ENCODE results near the gene CDK14. TPM values are rescaled to one million over a fixed set of nuclear protein-coding genes. Genes with fewer than 3 reads are reported as not detected.

Gene CDK14
- total and polyA plus RNA-seq, 2 of the 8 experiments (the other 6 are each of a cell fraction or from before 2014, with no cell fraction given) = 5.5 to 47.3 TPM

DNA sequence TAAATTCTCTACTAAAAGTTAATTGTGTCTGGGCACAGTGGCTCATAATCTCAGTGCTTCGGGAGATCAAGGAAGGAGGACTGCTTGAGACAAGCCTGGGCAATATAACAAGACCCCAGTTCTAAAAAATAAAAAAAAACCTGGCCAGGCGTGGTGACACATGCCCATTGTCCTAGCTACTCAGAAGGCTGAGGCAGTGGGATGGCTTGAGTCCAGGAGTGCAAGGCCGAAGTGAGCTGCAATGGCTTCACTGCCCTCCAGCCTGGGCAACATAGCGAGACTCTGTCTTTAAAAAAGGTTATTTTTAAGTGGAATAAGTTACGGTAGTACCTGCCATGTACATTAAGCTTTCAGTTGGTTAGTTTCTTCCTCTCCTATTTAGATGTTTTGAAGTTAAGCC lies 28.9 kb downstream of the CDK14 start:
- no peak overlapping the region for H3K9ac ChIP-seq (replicated peaks in 1 of 4; ENCODE audit: extremely low read depth in 1 of 4, low read depth in 3 of 4, low read length in 3 of 4)
- H3K23me2 ChIP-seq (ENCODE audit: low read depth, low read length) = no peaks in the 10 kb centered on the region
- WGBS, 2 experiments (ENCODE audit: extremely low coverage in 1 of 2, insufficient coverage in 1 of 2, insufficient read length in 1 of 2, insufficient replicate concordance in 2 of 2, low coverage in 1 of 2, low lambda C conversion rate in 2 of 2, missing lambda C conversion rate in 1 of 2) = 93% methylated on average over 5 of the region's 5 CpGs; no CpG with 5 or more reads in 1 of the 2 experiments
- H3K4me1 ChIP-seq (replicated peaks in 1 of 4; ENCODE audit: control insufficient read depth in 3 of 4, insufficient read depth in 4 of 4, low read length in 3 of 4) = peaks cover 0 to 24% (median 12%) of the 10 kb centered on the region in 4 experiments; a peak in 4 of 7 replicates
- no peaks in the 10 kb centered on the region for H3K36me3 ChIP-seq (ENCODE audit: control insufficient read depth in 2 of 4, insufficient read depth in 4 of 4, low read length in 3 of 4)
- H2AK5ac ChIP-seq (ENCODE audit: low read depth, low read length) = no peak overlapping the region; the same call in 1 of the 2 replicates
- H3K4me3 ChIP-seq (ENCODE audit: extremely low read depth in 1 of 4, insufficient read depth in 2 of 4, low read depth in 3 of 4, low read length in 4 of 4) = no peak overlapping the region
- H2BK20ac ChIP-seq (ENCODE audit: low read length) = no peak overlapping the region
- H3K4ac ChIP-seq (replicated peaks; ENCODE audit: insufficient read length, low read depth, low read length) = no peak overlapping the region
- H4K8ac ChIP-seq (ENCODE audit: extremely low read depth, insufficient read depth, low read length) = no peak overlapping the region; the same call in 1 of the 2 replicates
- peaks cover 0 to 8% (median 2%) of the 10 kb centered on the region in 4 experiments; a peak in 3 of 7 replicates for H3K27me3 ChIP-seq (replicated peaks in 1 of 4; ENCODE audit: control insufficient read depth in 3 of 4, extremely low read depth in 1 of 4, insufficient read depth in 3 of 4, low read length in 3 of 4)
- peak overlapping the region; percentile 98; the same call in 1 of the 2 replicates for H2BK12ac ChIP-seq (ENCODE audit: low read depth, low read length)
- H3K27ac ChIP-seq (ENCODE audit: low read depth, low read length) = no peak overlapping the region
- DNase-seq (ENCODE audit: low read depth in 1 of 2, low spot score in 2 of 2) (no peak), FAIRE-seq (no peak)
- no peaks in the 10 kb centered on the region for H3K79me1 ChIP-seq (ENCODE audit: low read depth, low read length)
- 0 out of 4 replicates have a peak overlapping the region, but pooled peaks of 1 of the 2 experiments have one; percentile 2 for H3K4me2 ChIP-seq (ENCODE audit: insufficient read depth in 1 of 2, low read depth in 2 of 2, low read length in 2 of 2)
- H2AFZ ChIP-seq (ENCODE audit: low read length) = no peak overlapping the region
- H4K5ac ChIP-seq (ENCODE audit: insufficient read length, low read depth, low read length) = no peak overlapping the region
- 0 out of 2 replicates have a peak overlapping the region, but pooled peaks have one; percentile 35 for H2BK5ac ChIP-seq (ENCODE audit: low read depth, low read length)
- no peak overlapping the region for H3K56ac ChIP-seq (replicated peaks; ENCODE audit: insufficient read length, low read depth, low read length)
- H2BK15ac ChIP-seq (ENCODE audit: low read length) = no peak overlapping the region
- POLR2A ChIA-PET (ENCODE audit: partially characterized antibody) = no interaction called here
- no peak overlapping the region for H3K14ac ChIP-seq (ENCODE audit: insufficient read length)
- CTCF ChIA-PET (ENCODE audit: partially characterized antibody) = interaction anchor here (0.8 to 2.4 kb wide), 9 partner anchors 14 to 409 kb away, joined by 3 to 12 read pairs (median 5); no protein-coding TSS in a partner anchor
- no peaks in the 10 kb centered on the region for H4K20me1 ChIP-seq (replicated peaks in 1 of 2; ENCODE audit: control insufficient read depth in 1 of 2, insufficient read depth in 2 of 2, low read length in 2 of 2)
- H4K91ac ChIP-seq (replicated peaks; ENCODE audit: insufficient read length, low read length) = peak overlapping the region; percentile 63
- peak overlapping the region; percentile 58 for H2BK120ac ChIP-seq (replicated peaks; ENCODE audit: low read depth, low read length)
- H3K23ac ChIP-seq (ENCODE audit: insufficient read length) = no peak overlapping the region
- no peaks in the 10 kb centered on the region for H3K9me3 ChIP-seq (ENCODE audit: insufficient read depth in 2 of 2, low read depth in 1 of 2, low read length in 1 of 2)
- peaks cover 0 to 14% of the 10 kb centered on the region in 2 experiments; a peak in 1 of 4 replicates for H3K79me2 ChIP-seq (ENCODE audit: control insufficient read depth in 1 of 2, insufficient read depth in 2 of 2, low read length in 2 of 2)
- H3K18ac ChIP-seq (ENCODE audit: extremely low read depth, low read length) = no peak overlapping the region
- no peak for TF ChIP-seq GTF2F1 (IDR thresholded peaks at IDR 0.05; ENCODE audit: borderline replicate concordance, low read depth, low read length)
- TF ChIP-seq RBBP5 (IDR thresholded peaks at IDR 0.05; ENCODE audit: borderline replicate concordance, low read depth, low read length) = no peak
- TF ChIP-seq SIX5 (IDR thresholded peaks at IDR 0.05; ENCODE audit: low read depth, low read length) = no peak
- no peak for TF ChIP-seq FOSL1 (IDR thresholded peaks at IDR 0.05; ENCODE audit: insufficient read depth, low read depth, low read length)
- no peak for TF ChIP-seq SIRT6 (IDR thresholded peaks at IDR 0.05; ENCODE audit: low read length)
- no peak for TF ChIP-seq RXRA (IDR thresholded peaks at IDR 0.05; ENCODE audit: insufficient read depth, low read depth, low read length)
- no peak for TF ChIP-seq CREB1 (IDR thresholded peaks at IDR 0.05)
- TF ChIP-seq, protein P1, sequence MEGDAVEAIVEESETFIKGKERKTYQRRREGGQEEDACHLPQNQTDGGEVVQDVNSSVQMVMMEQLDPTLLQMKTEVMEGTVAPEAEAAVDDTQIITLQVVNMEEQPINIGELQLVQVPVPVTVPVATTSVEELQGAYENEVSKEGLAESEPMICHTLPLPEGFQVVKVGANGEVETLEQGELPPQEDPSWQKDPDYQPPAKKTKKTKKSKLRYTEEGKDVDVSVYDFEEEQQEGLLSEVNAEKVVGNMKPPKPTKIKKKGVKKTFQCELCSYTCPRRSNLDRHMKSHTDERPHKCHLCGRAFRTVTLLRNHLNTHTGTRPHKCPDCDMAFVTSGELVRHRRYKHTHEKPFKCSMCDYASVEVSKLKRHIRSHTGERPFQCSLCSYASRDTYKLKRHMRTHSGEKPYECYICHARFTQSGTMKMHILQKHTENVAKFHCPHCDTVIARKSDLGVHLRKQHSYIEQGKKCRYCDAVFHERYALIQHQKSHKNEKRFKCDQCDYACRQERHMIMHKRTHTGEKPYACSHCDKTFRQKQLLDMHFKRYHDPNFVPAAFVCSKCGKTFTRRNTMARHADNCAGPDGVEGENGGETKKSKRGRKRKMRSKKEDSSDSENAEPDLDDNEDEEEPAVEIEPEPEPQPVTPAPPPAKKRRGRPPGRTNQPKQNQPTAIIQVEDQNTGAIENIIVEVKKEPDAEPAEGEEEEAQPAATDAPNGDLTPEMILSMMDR (IDR thresholded peaks at IDR 0.05; ENCODE audit: control extremely low read depth in 1 of 3, insufficient read depth in 1 of 3, low read depth in 1 of 3, low read length in 3 of 3) = no peak
- no peak for TF ChIP-seq CTBP2 (IDR thresholded peaks at IDR 0.05; ENCODE audit: borderline replicate concordance, insufficient read depth, insufficient read length, low read length)
- TF ChIP-seq TCF12 (IDR thresholded peaks at IDR 0.05; ENCODE audit: low read depth, low read length) = no peak
- no peak for TF ChIP-seq TBP (IDR thresholded peaks at IDR 0.05; ENCODE audit: low read depth, low read length)
- no peak for TF ChIP-seq JUND (IDR thresholded peaks at IDR 0.05; ENCODE audit: low read length)
